ENCODE measurements around the gene PRR23E.

DNA sequence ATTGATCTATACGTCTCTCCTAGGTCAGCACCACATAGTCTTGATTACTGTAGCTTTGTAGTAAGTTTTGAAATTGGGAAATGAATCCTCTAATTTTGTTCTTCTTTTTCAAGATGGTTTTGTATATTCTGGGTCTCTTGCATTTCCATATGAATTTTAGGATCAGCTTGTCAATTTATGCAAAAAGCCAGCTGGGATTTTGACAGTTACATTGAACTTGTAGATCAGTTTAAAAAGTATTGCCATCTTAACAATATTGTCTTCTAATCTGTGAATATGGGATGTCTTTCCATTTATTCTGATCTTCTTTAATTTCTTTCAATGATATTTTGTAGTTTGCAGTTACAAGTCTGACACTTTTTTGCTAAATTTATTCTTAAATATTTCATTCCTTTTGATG is 5.6 kb upstream of the PRR23E start:
- TF ChIP-seq SUZ12 (IDR thresholded peaks at IDR 0.05) (no peak), BHLHE40 (IDR thresholded peaks at IDR 0.05; ENCODE audit: borderline replicate concordance) (no peak), FOXA1 (IDR thresholded peaks at IDR 0.05) (no peak), HDGF (IDR thresholded peaks at IDR 0.05; ENCODE audit: borderline replicate concordance) (no peak), ELF4 (IDR thresholded peaks at IDR 0.05) (no peak), FOXK2 (IDR thresholded peaks at IDR 0.05) (no peak), L3MBTL2 (conservative IDR thresholded peaks at IDR 0.05) (no peak), NFRKB (IDR thresholded peaks at IDR 0.05) (no peak), ZNF384 (IDR thresholded peaks at IDR 0.05) (no peak), FOXM1 (IDR thresholded peaks at IDR 0.05; ENCODE audit: borderline replicate concordance) (no peak), SP1 (IDR thresholded peaks at IDR 0.05) (no peak), LEF1 (IDR thresholded peaks at IDR 0.05; ENCODE audit: borderline replicate concordance) (no peak)
